HG02642 (cell line): ENCODE results near the gene TMEM63B.
"Not testable (repeated sequence)": the region's sequence is repeated elsewhere in the genome, so short reads cannot be mapped to it uniquely, and the experiment has no call there.

Experiments
- ATAC-seq: cut with Tn5 transposase; IDR thresholded peaks from one replicate; pipeline ENCODE4 v1.9.1; 2021; ENCODE audit warnings: mild to moderate bottlenecking; ENCODE audit not compliant: unreplicated experiment, poor library complexity

The TMEM63B gene

DNA sequence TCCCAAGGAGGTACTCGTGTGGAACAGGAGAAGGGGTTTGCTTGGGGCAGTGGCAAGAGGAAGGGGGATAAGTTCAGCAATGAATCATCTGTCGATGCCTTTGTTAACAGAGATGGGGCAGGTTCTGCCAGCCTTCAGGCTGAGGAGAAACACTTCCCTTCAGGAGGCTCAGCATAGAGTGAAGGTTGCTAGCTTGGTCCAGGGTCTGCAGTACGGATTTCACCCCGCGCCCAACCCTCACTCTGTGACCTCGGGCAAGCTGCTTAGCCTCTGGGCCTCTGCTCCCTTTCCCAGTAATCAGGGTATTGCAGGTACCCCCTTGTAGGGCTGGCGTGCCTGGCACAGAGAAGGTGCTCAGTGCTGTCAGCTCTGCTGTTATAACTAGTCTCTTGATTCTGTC is 38.8 kb downstream of the TMEM63B start:
- no peak for ATAC-seq

DNA sequence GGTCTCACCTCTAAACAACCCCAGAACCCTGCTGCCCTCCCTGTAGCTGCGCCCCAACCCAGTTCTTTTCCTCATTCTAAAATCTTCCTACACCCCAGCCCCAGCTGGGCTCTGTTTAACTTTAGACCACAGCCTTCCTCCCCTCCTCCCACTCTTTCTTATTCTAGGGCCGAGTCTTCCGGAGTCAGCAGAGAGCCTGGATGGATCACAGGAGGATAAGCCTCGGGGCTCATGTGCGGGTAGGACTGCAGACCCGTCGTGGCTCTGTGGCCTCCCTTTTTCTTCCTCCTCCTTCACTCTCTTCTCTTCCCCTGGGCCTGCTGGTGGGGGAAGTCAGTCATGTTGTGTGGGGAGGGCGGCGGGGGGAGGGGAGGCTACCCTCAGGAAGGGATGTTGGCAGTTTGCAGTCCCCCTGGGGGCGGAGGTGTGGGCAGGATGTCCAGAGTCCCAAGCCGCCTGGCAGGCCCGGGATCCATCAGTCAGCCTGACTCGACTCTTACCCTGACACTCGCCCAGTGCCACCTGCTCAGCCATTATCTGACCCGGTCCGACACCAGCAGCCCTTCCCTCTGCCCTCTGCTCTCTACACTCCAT is 39.3 kb downstream of the TMEM63B start:
- no peak for ATAC-seq

DNA sequence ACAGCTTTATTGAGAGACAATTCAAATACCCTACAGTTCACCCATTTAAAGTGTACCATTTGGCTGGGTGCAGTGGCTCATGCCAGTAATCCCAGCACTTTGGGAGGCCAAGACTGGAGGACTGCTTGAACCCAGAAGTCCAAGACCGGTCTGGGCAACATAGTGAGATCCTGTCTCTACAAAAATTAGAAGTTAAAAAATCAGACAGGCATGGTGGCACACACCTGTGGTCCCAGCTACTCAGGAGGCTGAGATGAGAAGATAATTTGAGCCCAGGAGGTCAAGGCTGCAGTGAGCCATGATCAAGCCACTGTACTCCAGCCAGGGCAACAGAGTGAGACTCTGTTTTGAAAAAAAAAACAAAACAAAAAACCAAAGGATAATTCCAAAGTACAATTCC is 40.2 kb downstream of the TMEM63B start:
- no peak for ATAC-seq

DNA sequence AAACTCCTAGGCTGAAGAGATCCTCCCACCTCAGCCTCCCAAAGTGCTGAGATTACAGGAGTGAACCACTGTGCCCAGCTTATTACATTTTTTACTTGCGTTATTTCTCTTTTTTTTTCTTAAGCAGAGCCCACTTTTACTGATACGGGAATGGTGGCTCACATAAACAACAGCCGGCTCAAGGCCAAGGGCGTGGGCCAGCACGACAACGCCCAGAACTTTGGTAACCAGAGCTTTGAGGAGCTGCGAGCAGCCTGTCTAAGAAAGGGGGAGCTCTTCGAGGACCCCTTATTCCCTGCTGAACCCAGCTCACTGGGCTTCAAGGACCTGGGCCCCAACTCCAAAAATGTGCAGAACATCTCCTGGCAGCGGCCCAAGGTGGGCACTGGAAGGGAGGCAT is 41.8 kb downstream of the TMEM63B start:
- ATAC-seq: no peak

DNA sequence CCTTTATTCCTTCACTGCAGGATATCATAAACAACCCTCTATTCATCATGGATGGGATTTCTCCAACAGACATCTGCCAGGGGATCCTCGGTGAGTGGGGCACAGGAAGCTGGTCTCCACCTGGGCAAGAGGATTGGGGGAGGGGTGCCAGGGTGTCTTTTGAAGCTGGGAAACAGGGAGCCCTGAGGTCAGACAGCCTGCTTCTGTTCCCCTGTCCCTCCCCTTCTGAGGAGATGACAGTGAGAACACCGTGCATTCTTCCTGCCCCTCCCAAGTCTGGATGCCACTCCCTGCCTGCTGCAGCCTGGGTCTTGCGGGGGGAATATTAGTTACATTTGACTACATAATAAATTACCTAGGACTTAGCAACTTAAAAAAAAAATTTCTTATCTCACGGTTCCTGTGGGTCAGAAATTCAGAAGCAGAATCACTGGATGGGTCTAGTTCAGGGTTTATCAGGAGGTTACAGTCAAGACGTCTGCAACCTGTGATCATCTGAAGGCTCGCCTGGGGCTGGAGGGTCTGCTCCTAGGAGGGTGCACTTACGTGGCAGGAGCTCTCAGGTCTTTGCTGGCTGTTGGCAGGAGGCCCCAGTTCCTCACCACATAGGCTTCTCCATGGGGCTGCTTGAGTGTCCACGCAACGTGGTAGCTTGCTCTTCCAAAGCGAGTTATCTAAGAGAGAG is 42.7 kb downstream of the TMEM63B start:
- no peak for ATAC-seq

DNA sequence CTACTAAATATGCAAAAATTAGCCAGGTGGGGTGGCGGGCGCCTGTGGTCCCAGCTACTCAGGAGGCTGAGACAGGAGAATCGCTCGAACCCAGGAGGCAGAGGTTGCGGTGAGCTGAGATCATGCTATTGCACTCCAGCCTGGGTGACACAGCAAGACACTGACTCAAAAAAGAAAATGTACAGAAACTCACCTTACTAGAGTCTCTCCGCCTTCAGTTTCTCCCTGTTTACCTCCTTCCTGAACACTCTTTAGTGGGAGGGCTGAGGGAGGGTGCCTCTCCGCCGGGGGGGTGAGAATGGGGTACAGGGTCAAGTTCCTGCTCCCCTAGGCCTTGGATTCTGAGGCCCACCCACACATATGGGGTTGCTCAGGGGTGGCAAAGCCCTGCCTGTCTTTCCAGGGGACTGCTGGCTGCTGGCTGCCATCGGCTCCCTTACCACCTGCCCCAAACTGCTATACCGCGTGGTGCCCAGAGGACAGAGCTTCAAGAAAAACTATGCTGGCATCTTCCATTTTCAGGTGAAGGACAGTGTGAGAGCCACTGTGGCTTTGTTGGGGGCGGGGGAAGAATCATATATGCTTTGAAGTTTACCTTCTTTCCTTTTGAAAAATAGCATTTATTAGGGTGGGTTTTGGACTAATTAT is 44.7 kb downstream of the TMEM63B start:
- ATAC-seq: no peak

DNA sequence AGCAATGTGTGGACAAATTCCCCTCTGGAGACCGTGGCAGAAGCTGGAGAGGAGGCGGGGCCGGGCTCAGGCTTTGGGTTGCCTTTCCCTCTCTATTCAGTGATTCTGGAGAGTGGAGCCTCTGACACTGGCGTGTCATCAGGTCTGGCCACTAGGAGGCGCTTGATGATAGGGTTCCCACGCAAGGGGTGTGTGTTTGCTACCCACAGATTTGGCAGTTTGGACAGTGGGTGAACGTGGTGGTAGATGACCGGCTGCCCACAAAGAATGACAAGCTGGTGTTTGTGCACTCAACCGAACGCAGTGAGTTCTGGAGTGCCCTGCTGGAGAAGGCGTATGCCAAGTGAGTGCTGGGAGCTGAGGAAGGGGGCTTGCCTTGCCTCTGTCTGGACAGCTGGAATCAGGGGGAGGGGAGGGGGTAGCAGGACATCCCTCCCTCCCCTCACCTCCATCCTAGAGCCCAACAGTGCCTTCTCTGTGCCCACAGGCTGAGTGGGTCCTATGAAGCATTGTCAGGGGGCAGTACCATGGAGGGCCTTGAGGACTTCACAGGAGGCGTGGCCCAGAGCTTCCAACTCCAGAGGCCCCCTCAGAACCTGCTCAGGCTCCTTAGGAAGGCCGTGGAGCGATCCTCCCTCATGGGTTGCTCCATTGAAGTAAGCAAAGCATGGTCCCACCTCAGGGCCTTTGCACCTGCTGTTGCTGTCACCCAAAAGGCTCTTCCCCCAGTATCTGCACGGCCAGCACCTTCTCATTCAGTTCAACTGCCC is 45.6 kb downstream of the TMEM63B start:
- peak; percentile 67 for ATAC-seq

DNA sequence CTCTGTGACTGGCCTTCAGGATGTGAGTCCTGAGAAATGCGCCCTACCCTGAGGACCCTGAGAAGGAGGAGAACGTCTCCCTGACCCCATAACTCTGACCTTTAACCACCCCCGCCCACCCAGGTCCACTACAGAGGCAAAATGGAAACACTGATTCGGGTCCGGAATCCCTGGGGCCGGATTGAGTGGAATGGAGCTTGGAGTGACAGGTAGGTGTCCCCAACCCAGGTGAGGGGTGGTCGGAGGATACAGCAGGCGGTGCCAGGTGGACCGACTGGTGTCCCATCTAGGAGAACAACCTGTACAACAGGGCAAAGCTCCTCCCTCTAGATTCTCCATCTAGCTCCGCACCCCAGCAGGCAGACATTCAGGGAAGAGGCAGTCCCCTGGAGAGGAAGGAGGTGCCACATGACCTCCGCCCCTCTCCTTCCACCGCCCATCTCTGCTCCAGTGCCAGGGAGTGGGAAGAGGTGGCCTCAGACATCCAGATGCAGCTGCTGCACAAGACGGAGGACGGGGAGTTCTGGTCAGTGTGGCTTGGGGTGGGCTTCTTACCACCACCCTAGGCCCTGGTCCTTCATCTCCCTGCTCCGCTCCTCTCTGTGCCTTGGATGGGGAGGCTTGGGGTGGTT is 48.9 kb downstream of the TMEM63B start:
- ATAC-seq: no peak

DNA sequence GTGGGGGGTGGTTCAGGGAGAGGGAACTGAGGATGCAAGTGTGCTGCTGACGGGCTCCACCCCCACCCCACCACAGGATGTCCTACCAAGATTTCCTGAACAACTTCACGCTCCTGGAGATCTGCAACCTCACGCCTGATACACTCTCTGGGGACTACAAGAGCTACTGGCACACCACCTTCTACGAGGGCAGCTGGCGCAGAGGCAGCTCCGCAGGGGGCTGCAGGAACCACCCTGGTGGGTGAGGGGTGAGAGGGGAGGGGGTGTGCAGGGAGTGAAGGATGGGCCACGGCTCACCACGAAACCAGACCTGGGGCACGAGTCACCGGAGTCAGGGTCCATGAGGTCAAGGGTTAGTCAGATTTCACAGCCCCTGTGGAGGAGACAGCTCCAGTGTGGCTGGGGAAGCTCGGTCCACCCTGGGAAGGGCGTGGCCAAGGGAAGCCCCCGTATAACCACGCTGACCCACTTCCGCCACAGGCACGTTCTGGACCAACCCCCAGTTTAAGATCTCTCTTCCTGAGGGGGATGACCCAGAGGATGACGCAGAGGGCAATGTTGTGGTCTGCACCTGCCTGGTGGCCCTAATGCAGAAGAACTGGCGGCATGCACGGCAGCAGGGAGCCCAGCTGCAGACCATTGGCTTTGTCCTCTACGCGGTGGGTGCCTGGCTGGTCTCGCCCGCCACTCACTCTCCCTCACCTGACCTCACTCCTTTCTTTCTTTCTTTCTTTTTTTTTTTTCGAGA is 49.6 kb downstream of the TMEM63B start:
- ATAC-seq: no peak

DNA sequence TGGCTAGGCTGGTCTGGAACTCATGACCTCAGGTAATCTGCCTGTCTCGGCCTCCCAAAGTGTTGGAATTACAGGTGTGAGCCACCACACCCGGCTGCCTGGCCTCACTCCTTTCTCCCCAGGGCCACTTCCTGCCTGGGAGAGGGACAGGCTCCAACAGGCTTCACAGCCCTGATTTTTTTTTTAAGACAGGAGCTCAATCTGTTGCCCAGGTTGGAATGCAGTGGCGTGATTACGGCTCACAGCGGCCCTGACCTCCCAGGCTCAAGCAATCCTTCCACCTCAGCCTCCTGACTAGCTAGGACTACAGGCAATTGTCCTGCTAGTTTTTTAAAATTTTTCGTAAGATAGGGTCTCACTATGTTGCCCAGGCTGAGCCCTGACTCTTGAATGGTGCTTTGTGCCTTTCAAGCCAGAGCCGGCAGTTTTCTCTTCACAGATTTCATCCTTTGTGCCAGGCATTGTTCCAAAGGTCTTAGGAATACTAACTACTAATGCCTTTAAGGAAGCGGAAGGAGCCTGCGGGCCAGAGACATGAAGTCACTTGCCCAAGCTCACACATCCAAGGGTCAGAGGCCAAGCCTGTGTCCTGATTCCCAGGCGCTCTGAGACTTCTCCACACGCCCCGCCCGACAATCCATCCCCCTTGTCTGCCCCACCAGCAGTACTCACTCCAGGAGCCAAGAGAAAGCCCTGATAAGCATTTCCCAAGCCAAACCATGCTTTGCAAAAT is 50.5 kb downstream of the TMEM63B start:
- ATAC-seq: no peak

DNA sequence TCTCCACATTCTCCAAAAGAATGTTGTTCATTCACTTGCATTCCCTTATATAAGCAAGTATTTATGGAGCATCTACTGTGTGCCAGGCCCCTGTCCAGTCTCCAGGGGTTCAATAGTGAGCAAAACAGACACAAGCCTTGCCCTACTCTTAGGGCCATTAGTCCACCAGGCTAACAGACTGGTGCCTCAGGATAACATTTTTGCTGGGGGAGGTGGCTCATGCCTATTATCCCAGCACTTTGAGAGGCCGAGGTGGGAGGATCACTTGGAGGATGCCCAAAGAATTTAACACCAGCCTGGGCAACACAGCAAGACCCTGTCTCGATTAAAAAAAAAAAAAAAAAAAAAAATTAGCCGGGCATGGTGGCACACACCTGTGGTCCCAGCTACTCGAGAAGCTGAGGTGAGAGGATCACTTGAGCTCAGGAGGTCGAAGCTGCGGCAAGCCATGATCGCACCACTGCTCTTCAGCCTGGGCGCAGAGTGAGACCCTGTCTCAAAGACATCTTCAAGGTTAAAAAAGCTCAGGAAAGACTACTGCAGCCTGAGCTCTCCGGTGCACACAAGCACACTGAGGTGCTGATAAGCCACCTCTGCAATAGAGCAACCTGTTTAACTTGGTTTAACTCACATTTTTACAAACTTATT is 51.2 kb downstream of the TMEM63B start:
- ATAC-seq: no peak

DNA sequence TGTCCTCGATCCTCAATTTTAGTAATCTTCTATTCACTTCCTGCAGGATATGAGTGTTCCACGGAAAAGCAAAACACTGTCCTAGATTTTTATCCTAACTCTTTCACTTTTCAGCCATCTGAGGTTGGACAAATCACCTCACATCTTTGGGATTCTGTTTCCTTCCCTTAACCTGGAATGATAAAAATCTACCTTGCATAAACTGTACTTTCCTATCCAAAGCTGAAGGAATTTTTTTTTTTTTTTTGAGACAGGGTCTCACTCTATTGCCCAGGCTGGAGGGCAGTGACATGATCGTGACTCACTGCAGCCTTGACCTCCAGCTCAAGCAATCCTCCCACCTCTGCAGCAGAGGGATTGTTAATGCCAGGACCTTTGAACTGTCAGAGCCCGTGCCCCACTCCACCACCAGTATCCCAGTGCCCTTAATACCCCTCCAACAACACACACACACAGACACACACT is 51.8 kb downstream of the TMEM63B start:
- no peak for ATAC-seq

DNA sequence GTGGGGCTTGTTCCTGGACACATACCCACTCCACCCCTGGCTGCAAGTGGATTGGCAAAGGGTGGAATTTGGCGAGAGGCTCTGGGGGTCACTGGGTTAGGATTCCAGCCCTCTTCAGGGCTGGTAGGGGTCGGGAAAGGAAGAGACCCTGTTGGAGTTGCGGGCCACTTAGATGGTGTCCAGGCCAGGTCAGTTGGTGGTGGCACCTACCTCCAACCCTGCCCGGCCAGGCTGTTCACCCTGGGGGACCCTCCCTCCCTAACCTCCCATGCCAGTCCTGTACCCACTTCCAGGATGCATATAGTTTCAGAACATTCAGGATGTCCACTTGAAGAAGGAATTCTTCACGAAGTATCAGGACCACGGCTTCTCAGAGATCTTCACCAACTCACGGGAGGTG is 52.3 kb downstream of the TMEM63B start:
- no peak for ATAC-seq

DNA sequence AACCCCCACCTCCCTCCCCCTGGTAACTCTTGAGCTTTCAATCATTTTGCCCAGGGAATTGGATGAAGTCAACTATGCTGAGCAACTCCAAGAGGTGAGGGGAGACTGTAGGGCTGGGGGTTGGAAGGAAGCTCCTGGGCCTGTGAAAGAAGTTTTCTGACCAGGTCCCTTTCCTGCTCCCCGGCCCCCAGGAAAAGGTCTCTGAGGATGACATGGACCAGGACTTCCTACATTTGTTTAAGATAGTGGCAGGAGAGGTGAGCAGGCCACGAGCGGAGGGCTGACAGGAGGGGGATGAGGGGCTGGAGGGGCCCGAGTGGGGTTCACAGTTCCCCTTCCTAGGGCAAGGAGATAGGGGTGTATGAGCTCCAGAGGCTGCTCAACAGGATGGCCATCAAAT is 53.1 kb downstream of the TMEM63B start:
- ATAC-seq: no peak

DNA sequence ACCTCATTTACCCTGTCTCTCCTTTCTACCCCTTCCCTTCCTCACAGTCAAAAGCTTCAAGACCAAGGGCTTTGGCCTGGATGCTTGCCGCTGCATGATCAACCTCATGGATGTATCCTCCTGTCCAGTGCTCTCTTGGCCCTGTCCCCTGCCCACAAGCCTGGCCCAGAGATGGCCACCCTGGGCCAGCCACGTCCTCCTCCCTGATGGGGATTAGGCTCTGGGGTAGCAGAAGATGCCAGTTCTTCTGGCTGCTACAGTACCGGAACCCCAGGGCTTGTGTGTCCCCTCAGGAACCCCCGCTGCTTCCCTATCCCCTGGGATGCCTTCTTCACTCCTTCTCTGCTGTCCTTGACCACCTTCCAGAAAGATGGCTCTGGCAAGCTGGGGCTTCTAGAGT is 53.5 kb downstream of the TMEM63B start:
- no peak for ATAC-seq

DNA sequence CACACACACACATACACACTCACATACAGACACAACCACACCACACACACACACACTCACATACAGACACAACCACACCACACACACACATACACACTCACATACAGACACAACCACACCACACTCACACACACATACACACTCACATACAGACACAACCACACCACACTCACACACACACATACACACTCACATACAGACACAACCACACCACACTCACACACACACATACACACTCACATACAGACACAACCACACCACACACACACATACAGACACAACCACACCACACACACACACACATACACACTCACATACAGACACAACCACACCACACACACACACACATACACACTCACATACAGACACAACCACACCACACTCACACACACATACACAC is 54.4 kb downstream of the TMEM63B start:
- not testable (repeated sequence) for ATAC-seq

DNA sequence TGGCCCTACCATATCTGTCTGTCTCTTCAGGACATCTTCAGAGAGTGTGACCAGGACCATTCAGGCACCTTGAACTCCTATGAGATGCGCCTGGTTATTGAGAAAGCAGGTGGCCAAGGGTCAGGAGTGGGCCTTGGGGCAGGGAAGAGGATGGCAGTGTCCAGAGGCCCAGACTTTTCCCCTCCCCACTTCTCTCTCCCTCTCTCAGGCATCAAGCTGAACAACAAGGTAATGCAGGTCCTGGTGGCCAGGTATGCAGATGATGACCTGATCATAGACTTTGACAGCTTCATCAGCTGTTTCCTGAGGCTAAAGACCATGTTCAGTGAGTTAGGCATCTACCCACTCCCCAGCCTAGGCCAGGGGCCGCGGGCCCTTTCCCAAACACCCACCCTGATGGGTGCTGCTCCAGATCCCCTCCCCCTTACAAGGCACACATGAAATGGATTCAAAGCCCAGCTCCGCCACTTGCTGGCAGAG is 55.6 kb downstream of the TMEM63B start:
- no peak for ATAC-seq

DNA sequence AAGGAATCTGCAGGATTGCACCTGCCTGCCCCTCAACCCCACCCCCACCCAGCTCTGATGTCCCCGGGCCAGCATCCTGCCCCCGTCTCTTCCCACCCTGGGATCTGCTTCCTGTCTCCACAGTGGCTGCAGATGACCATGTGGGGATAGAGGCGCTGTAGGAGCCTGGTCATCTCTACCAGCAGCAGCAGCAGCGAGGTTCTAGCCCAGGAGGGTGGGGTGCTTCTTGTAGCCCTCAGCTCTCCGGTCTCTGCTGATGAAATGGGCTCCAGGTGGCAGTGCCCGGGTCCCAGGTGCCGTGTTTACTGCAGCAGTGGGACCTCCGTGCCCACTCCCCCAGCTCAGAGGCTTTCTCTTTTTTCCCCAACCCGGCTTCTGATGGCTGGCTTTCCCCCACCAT is 56.4 kb downstream of the TMEM63B start:
- ATAC-seq: no peak

DNA sequence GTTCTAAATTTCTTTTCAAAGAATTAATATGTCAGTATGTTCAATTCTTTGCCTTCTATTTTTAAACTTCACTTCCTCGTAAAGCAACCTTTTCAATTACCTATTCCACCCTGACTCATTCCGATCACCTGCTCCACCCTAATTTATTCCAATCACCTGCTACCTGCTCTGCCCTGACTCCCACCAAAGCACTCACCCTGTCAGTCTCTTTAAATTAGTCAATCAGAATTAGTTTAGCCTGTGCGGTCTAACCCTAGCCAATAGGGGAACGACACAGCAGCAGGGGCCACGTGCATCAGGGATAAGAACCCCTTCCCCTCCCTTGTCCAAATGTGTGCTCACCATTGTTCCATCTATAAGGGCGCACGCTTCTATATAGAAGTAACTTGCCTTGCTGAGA is 58.0 kb downstream of the TMEM63B start:
- not testable (repeated sequence) for ATAC-seq
